Right lung (tissue), 5 donors: ENCODE results near the gene TSEN34. TPM values are rescaled to one million over a fixed set of nuclear protein-coding genes. Genes with fewer than 3 reads are reported as not detected.
"Not testable (repeated sequence)": the region's sequence is repeated elsewhere in the genome, so short reads cannot be mapped to it uniquely, and the experiment has no call there.

ENCODE experiments used
- DNase-seq, 2 donors: peaks; one replicate each; pipeline ENCODE4 v3.0.0-alpha.2; 2013
- polyA plus RNA-seq, 5 donors: library from polyadenylated mRNA; unstranded; fragments of 120-200 nt; gene quantifications; one replicate each; pipeline versions ENCODE4 v1.2.1 to v1.2.3, GENCODE V29; 2013; ENCODE audit warnings: inconsistent platforms in 1 of 5, low replicate concordance in 1 of 5; ENCODE audit not compliant: insufficient read length in 5 of 5, insufficient read depth in 1 of 5

The TSEN34 gene
- polyA plus RNA-seq, 5 donors, result 35.0 to 66.7 (median 44.3) TPM

GRCh38 chr19:54181894-54182293 is 9.2 kb upstream of the TSEN34 start:
- DNase-seq, result not testable (repeated sequence)

- no peak for DNase-seq
Measured at GRCh38 chr19:54183431-54183830, 7.7 kb upstream of the TSEN34 start.

- no peak for DNase-seq
Measured at GRCh38 chr19:54186351-54186750, 4.8 kb upstream of the TSEN34 start.

- DNase-seq, result no peak
Measured at GRCh38 chr19:54186934-54187381, 4.2 kb upstream of the TSEN34 start.

GRCh38 chr19:54188215-54188871 is 2.8 kb upstream of the TSEN34 start:
- DNase-seq, result no peak

- no peak for DNase-seq
Measured at GRCh38 chr19:54189145-54189734, 1.9 kb upstream of the TSEN34 start, which contains the start of gene MBOAT7. TSS of gene MBOAT7 (minus strand) at chr19:54189580. CDS start at chr19:54188508, 1,072 bp downstream.

GRCh38 chr19:54189735-54190502 is 1.2 kb upstream of the TSEN34 start:
- peak; percentile 100 for DNase-seq

- DNase-seq, result peak; percentile 100
Measured at GRCh38 chr19:54190503-54191010, 551 bp upstream of the TSEN34 start.

GRCh38 chr19:54191811-54192453 is 824 bp downstream of the TSEN34 start:
- no peak for DNase-seq

- DNase-seq, result no peak
Measured at GRCh38 chr19:54193011-54193410, 1.9 kb downstream of the TSEN34 start.

- DNase-seq, result not testable (repeated sequence)
Measured at GRCh38 chr19:54194463-54194862, 3.4 kb downstream of the TSEN34 start.

GRCh38 chr19:54196536-54196935 is 5.4 kb downstream of the TSEN34 start:
- DNase-seq, result no peak

- DNase-seq, result no peak
Measured at GRCh38 chr19:54197121-54197520, 6.0 kb downstream of the TSEN34 start.

GRCh38 chr19:54199401-54199800 is 8.3 kb downstream of the TSEN34 start:
- no peak for DNase-seq

- DNase-seq, result no peak
Measured at GRCh38 chr19:54201172-54201701, 10.1 kb downstream of the TSEN34 start.

- no peak for DNase-seq
Measured at GRCh38 chr19:54201980-54202379, 10.9 kb downstream of the TSEN34 start.

GRCh38 chr19:54203151-54203611 is 12.1 kb downstream of the TSEN34 start:
- DNase-seq, result no peak

GRCh38 chr19:54204767-54205468 is 13.8 kb downstream of the TSEN34 start:
- DNase-seq, result no peak

- no peak for DNase-seq
Measured at GRCh38 chr19:54206030-54206830, 15.1 kb downstream of the TSEN34 start.

- DNase-seq, result no peak
Measured at GRCh38 chr19:54206831-54207177, 15.7 kb downstream of the TSEN34 start.
